ENCODE data around the gene TUBG2. TPM values are rescaled to one million over a fixed set of nuclear protein-coding genes. Genes with fewer than 3 reads are reported as not detected.
A peak's percentile ranks its signal among the peaks of the same experiment; 100 is the strongest.

Gene TUBG2
- total and polyA plus RNA-seq, 3 experiments from 2014 or later = 3.4 to 11.6 (median 10.6) TPM

GRCh38 chr17:42687707-42688320 lies 28.7 kb downstream of the TUBG2 start:
- no peaks in the 10 kb centered on the region for H3K9me3 ChIP-seq (ENCODE audit: low read length)
- H3K36me3 Mint-ChIP-seq = no peaks in the 10 kb centered on the region
- peaks cover 6 to 11% (median 7%) of the 10 kb centered on the region in 3 donors for H3K4me1 Mint-ChIP-seq
- no peak for DNase-seq
- POLR2A ChIA-PET = no interaction called here
- H3K27me3 ChIP-seq (ENCODE audit: insufficient read depth, low read length, poor library complexity, severe bottlenecking) = peaks cover 6% of the 10 kb centered on the region
- peaks cover 5% of the 10 kb centered on the region for H3K4me1 ChIP-seq (ENCODE audit: insufficient read depth, low read length)
- no peak overlapping the region for H3K4me3 ChIP-seq (ENCODE audit: low read length)
- CTCF ChIA-PET = no interaction called here
- no peak overlapping the region for H3K27ac ChIP-seq (ENCODE audit: low read depth, low read length)
- H3K27me3 Mint-ChIP-seq = peaks cover 6 to 10% of the 10 kb centered on the region in 2 donors
- no peak overlapping the region for H3K27ac Mint-ChIP-seq
- H3K4me3 Mint-ChIP-seq = no peak overlapping the region
- H3K36me3 ChIP-seq (ENCODE audit: insufficient read depth, low read length) = no peaks in the 10 kb centered on the region
- H3K9me3 Mint-ChIP-seq = no peaks in the 10 kb centered on the region

DNA sequence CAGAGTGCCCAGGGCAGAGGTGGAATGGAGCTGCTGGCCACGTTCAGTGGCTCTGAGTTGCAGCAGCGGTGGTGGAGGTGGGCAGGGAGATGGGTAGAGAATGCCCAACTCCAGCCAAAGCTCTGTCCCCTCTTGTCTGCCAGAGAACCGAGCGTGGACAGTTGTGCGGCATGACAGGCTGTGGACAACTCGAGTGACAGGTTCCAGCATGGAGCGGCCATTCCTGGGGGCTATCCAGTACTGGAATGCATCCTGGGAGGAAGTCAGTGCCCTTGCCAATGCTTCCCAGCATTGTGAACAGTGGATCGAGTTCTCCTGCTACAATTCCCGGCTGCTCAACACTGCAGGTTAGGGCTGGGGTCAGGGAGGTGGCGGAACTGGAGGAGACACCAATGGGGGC lies 31.5 kb downstream of the TUBG2 start:
- H3K36me3 Mint-ChIP-seq = no peaks in the 10 kb centered on the region
- H3K27ac Mint-ChIP-seq = peak overlapping the region in 1 of 8 donors; percentile 80
- Histone ChIP-seq H3K4me1 (ENCODE audit: insufficient read depth, low read length) (no peaks in the 10 kb centered on the region), H3K27ac (ENCODE audit: low read depth, low read length) (no peak overlapping the region), H3K4me3 (ENCODE audit: low read length) (no peak overlapping the region), H3K9me3 (ENCODE audit: low read length) (no peaks in the 10 kb centered on the region), H3K27me3 (ENCODE audit: insufficient read depth, low read length, poor library complexity, severe bottlenecking) (no peaks in the 10 kb centered on the region), H3K36me3 (ENCODE audit: insufficient read depth, low read length) (no peaks in the 10 kb centered on the region)
- no peaks in the 10 kb centered on the region for H3K9me3 Mint-ChIP-seq
- H3K4me1 Mint-ChIP-seq = no peaks in the 10 kb centered on the region
- H3K4me3 Mint-ChIP-seq = no peak overlapping the region
- DNase-seq = no peak
- peaks cover 0 to 2% of the 10 kb centered on the region in 2 donors for H3K27me3 Mint-ChIP-seq
- POLR2A ChIA-PET = interaction anchor here (0.6 kb wide), 1 partner anchor 47 kb away, joined by 4 read pairs; no protein-coding TSS in a partner anchor
- CTCF ChIA-PET = interaction anchor here (0.8 kb wide), 1 partner anchor 11 kb away, joined by 3 read pairs; no protein-coding TSS in a partner anchor

DNA sequence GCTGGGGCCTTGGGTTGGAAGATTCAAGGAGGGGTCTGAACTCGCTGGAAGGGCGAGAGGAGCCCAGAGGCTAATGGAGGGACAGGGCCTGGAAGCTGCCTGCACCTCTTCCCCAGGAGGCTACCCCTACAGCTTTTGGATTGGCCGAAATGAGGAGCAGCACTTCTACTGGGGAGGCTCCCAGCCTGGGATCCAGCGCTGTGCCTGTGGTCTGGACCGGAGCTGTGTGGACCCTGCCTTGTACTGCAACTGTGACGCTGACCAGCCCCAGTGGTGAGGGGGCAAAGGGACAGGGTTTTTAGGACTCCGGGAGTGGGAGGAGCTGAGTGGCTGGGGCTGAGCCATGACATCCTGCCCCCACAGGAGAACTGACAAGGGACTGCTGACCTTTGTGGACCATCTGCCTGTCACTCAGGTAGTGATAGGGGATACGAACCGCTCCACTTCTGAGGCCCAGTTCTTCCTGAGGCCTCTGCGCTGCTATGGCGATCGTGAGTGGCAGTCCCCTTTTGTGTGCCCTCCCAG lies 32.0 kb downstream of the TUBG2 start:
- H3K4me3 Mint-ChIP-seq = no peak overlapping the region
- no peaks in the 10 kb centered on the region for H3K9me3 Mint-ChIP-seq
- H3K36me3 ChIP-seq (ENCODE audit: insufficient read depth, low read length) = no peaks in the 10 kb centered on the region
- no peaks in the 10 kb centered on the region for H3K27me3 ChIP-seq (ENCODE audit: insufficient read depth, low read length, poor library complexity, severe bottlenecking)
- ChIA-PET POLR2A (no interaction called here), CTCF (interaction anchor here (1.6 kb wide), 1 partner anchor 12 kb away, joined by 5 read pairs; no protein-coding TSS in a partner anchor)
- no peak overlapping the region for H3K27ac ChIP-seq (ENCODE audit: low read depth, low read length)
- no peak overlapping the region for H3K27ac Mint-ChIP-seq
- H3K27me3 Mint-ChIP-seq = peaks cover 0 to 2% of the 10 kb centered on the region in 2 donors
- no peak for DNase-seq
- H3K4me3 ChIP-seq (ENCODE audit: low read length) = no peak overlapping the region
- H3K9me3 ChIP-seq (ENCODE audit: low read length) = no peaks in the 10 kb centered on the region
- peaks cover 0 to 5% (median 3%) of the 10 kb centered on the region in 3 donors for H3K36me3 Mint-ChIP-seq
- H3K4me1 Mint-ChIP-seq = no peaks in the 10 kb centered on the region
- no peaks in the 10 kb centered on the region for H3K4me1 ChIP-seq (ENCODE audit: insufficient read depth, low read length)

- H3K27ac Mint-ChIP-seq = no peak overlapping the region
- no peaks in the 10 kb centered on the region for H3K9me3 Mint-ChIP-seq
- H3K4me1 ChIP-seq (ENCODE audit: insufficient read depth, low read length) = no peaks in the 10 kb centered on the region
- no peak overlapping the region for H3K4me3 ChIP-seq (ENCODE audit: low read length)
- H3K9me3 ChIP-seq (ENCODE audit: low read length) = no peaks in the 10 kb centered on the region
- H3K36me3 Mint-ChIP-seq = peaks cover 0 to 8% (median 3%) of the 10 kb centered on the region in 3 donors
- no peaks in the 10 kb centered on the region for H3K4me1 Mint-ChIP-seq
- no peak for DNase-seq
- ChIA-PET POLR2A (interaction anchor here (0.7 kb wide), 1 partner anchor 21 kb away, joined by 4 read pairs; no protein-coding TSS in a partner anchor), CTCF (interaction anchor here (1.3 to 1.6 kb wide), 2 partner anchors 13 to 15 kb away, joined by 3 to 5 read pairs; no protein-coding TSS in a partner anchor)
- H3K4me3 Mint-ChIP-seq = no peak overlapping the region
- H3K36me3 ChIP-seq (ENCODE audit: insufficient read depth, low read length) = no peaks in the 10 kb centered on the region
- peaks cover 0 to under 1% of the 10 kb centered on the region in 2 donors for H3K27me3 Mint-ChIP-seq
- H3K27ac ChIP-seq (ENCODE audit: low read depth, low read length) = no peak overlapping the region
- H3K27me3 ChIP-seq (ENCODE audit: insufficient read depth, low read length, poor library complexity, severe bottlenecking) = no peaks in the 10 kb centered on the region
Measured at GRCh38 chr17:42692489-42692888, 33.4 kb downstream of the TUBG2 start.

GRCh38 chr17:42694524-42694923 lies 35.4 kb downstream of the TUBG2 start:
- no peaks in the 10 kb centered on the region for H3K4me1 ChIP-seq (ENCODE audit: insufficient read depth, low read length)
- H3K27ac ChIP-seq (ENCODE audit: low read depth, low read length) = no peak overlapping the region
- peak overlapping the region in 3 of 8 donors; percentile 68 to 83 (median 81) for H3K27ac Mint-ChIP-seq
- ChIA-PET POLR2A (no interaction called here), CTCF (no interaction called here)
- no peaks in the 10 kb centered on the region for H3K9me3 ChIP-seq (ENCODE audit: low read length)
- no peaks in the 10 kb centered on the region for H3K4me1 Mint-ChIP-seq
- no peak overlapping the region for H3K4me3 ChIP-seq (ENCODE audit: low read length)
- no peak overlapping the region for H3K4me3 Mint-ChIP-seq
- H3K36me3 Mint-ChIP-seq = peaks cover 0 to 16% (median 3%) of the 10 kb centered on the region in 3 donors
- no peak for DNase-seq
- no peaks in the 10 kb centered on the region for H3K36me3 ChIP-seq (ENCODE audit: insufficient read depth, low read length)
- no peaks in the 10 kb centered on the region for H3K9me3 Mint-ChIP-seq
- no peaks in the 10 kb centered on the region for H3K27me3 ChIP-seq (ENCODE audit: insufficient read depth, low read length, poor library complexity, severe bottlenecking)
- H3K27me3 Mint-ChIP-seq = peaks cover 0 to 2% of the 10 kb centered on the region in 2 donors

GRCh38 chr17:42695500-42695899 lies 36.4 kb downstream of the TUBG2 start:
- H3K4me1 ChIP-seq (ENCODE audit: insufficient read depth, low read length) = no peaks in the 10 kb centered on the region
- no peaks in the 10 kb centered on the region for H3K4me1 Mint-ChIP-seq
- H3K4me3 ChIP-seq (ENCODE audit: low read length) = no peak overlapping the region
- peaks cover 0 to 22% (median 3%) of the 10 kb centered on the region in 3 donors for H3K36me3 Mint-ChIP-seq
- H3K9me3 Mint-ChIP-seq = no peaks in the 10 kb centered on the region
- DNase-seq = no peak
- H3K27me3 ChIP-seq (ENCODE audit: insufficient read depth, low read length, poor library complexity, severe bottlenecking) = no peaks in the 10 kb centered on the region
- ChIA-PET POLR2A (no interaction called here), CTCF (no interaction called here)
- no peak overlapping the region for H3K27ac ChIP-seq (ENCODE audit: low read depth, low read length)
- H3K27ac Mint-ChIP-seq = no peak overlapping the region
- H3K4me3 Mint-ChIP-seq = no peak overlapping the region
- H3K27me3 Mint-ChIP-seq = peaks cover 0 to 2% of the 10 kb centered on the region in 2 donors
- H3K9me3 ChIP-seq (ENCODE audit: low read length) = no peaks in the 10 kb centered on the region
- H3K36me3 ChIP-seq (ENCODE audit: insufficient read depth, low read length) = peaks cover 6% of the 10 kb centered on the region

DNA sequence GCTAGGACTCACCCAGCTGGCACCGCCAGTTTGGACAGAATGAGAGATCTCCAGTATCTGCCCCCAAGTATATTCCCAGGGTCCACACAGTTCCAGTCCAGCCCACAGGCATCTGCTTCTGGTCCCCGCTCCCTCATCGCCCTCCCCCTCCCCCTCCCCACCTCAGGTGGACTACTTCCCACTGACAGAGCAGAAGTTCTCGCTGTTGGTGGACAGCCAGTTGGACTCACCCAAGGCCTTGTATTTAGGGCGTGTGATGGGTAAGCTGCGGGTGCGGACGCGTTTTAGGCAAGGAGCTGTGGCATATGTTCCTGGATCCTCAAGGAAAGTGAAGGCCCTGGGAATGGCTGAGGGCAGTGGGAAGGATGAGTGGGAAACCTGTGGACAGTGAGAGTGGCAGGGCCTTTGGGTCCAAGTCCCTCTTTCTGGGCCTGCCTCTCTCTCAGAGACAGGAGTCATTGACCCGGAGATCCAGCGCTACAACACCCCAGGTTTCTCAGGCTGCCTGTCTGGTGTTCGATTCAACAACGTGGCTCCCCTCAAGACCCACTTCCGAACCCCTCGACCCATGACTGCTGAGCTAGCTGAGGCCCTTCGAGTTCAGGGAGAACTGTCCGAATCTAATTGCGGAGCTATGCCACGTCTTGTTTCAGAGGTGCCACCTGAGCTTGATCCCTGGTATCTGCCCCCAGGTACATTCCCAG lies 38.2 kb downstream of the TUBG2 start:
- Histone ChIP-seq H3K9me3 (ENCODE audit: low read length) (no peaks in the 10 kb centered on the region), H3K27ac (ENCODE audit: low read depth, low read length) (no peak overlapping the region), H3K4me1 (ENCODE audit: insufficient read depth, low read length) (no peaks in the 10 kb centered on the region), H3K36me3 (ENCODE audit: insufficient read depth, low read length) (peaks cover 10% of the 10 kb centered on the region), H3K4me3 (ENCODE audit: low read length) (no peak overlapping the region), H3K27me3 (ENCODE audit: insufficient read depth, low read length, poor library complexity, severe bottlenecking) (no peaks in the 10 kb centered on the region)
- Mint-ChIP-seq H3K4me1 (peaks cover 0 to 4% (median 0%) of the 10 kb centered on the region in 3 donors), H3K9me3 (no peaks in the 10 kb centered on the region), H3K36me3 (peaks cover 3 to 39% (median 6%) of the 10 kb centered on the region in 3 donors), H3K27me3 (peaks cover 0 to 2% of the 10 kb centered on the region in 2 donors), H3K4me3 (no peak overlapping the region), H3K27ac (peak overlapping the region in 1 of 8 donors; percentile 86)
- POLR2A ChIA-PET = no interaction called here
- no peak for DNase-seq
- CTCF ChIA-PET = no interaction called here
